ENCODE results near the gene CAPRIN1. TPM values are rescaled to one million over a fixed set of nuclear protein-coding genes. Genes with fewer than 3 reads are reported as not detected.

Gene CAPRIN1
- total RNA-seq, 1 experiment from 2014 or later: 287 TPM

GRCh38 chr11:34098813-34099212 is 47.3 kb downstream of the CAPRIN1 start:
- no peaks in the 10 kb centered on the region for H3K27me3 ChIP-seq
- H3K36me3 ChIP-seq: peaks cover 80% of the 10 kb centered on the region
- H3K4me3 ChIP-seq: no peak overlapping the region
- no peaks in the 10 kb centered on the region for H3K4me1 ChIP-seq
- no peak overlapping the region for H3K27ac ChIP-seq
- H3K9me3 ChIP-seq (replicated peaks): no peaks in the 10 kb centered on the region
- DNase-seq: no peak

- Histone ChIP-seq H3K4me3 (peak overlapping the region; percentile 90), H3K36me3 (peaks cover 28% of the 10 kb centered on the region), H3K27ac (peak overlapping the region; percentile 70), H3K27me3 (no peaks in the 10 kb centered on the region), H3K9me3 (replicated peaks) (no peaks in the 10 kb centered on the region), H3K4me1 (no peaks in the 10 kb centered on the region)
- no peak for DNase-seq
Measured at GRCh38 chr11:34104680-34105078, 53.1 kb downstream of the CAPRIN1 start.

GRCh38 chr11:34105079-34105956 is 53.8 kb downstream of the CAPRIN1 start, which contains the start of gene NAT10:
Gene NAT10, plus strand, starts transcription at chr11:34105629. Its CDS starts 2,597 bp downstream, at chr11:34108226.
- peak within 1 kb of the TSS; percentile 90 for H3K4me3 ChIP-seq
- H3K9me3 ChIP-seq (replicated peaks): no peaks in the 10 kb centered on the region
- peaks cover 21% of the 10 kb centered on the region for H3K36me3 ChIP-seq
- H3K4me1 ChIP-seq: no peaks in the 10 kb centered on the region
- H3K27ac ChIP-seq: peak within 1 kb of the TSS; percentile 70
- DNase-seq: peak; percentile 98 to 99
- H3K27me3 ChIP-seq: no peaks in the 10 kb centered on the region

- H3K4me1 ChIP-seq: no peaks in the 10 kb centered on the region
- no peaks in the 10 kb centered on the region for H3K9me3 ChIP-seq (replicated peaks)
- DNase-seq: no peak
- H3K27ac ChIP-seq: peak overlapping the region; percentile 70
- no peaks in the 10 kb centered on the region for H3K27me3 ChIP-seq
- H3K4me3 ChIP-seq: peak overlapping the region; percentile 90
- peaks cover 24% of the 10 kb centered on the region for H3K36me3 ChIP-seq
Measured at GRCh38 chr11:34105957-34106504, 54.5 kb downstream of the CAPRIN1 start.

- Histone ChIP-seq H3K27ac (no peak overlapping the region), H3K4me1 (peaks cover 6% of the 10 kb centered on the region; the same call in 1 of the 2 replicates), H3K4me3 (no peak overlapping the region), H3K36me3 (peaks cover 62% of the 10 kb centered on the region), H3K27me3 (no peaks in the 10 kb centered on the region), H3K9me3 (replicated peaks) (no peaks in the 10 kb centered on the region)
- DNase-seq: no peak
Measured at GRCh38 chr11:34111722-34112270, 60.3 kb downstream of the CAPRIN1 start.

- no peak for DNase-seq
- peaks cover 6% of the 10 kb centered on the region; the same call in 1 of the 2 replicates for H3K4me1 ChIP-seq
- H3K36me3 ChIP-seq: peaks cover 74% of the 10 kb centered on the region
- no peak overlapping the region for H3K27ac ChIP-seq
- no peaks in the 10 kb centered on the region for H3K27me3 ChIP-seq
- H3K9me3 ChIP-seq (replicated peaks): no peaks in the 10 kb centered on the region
- no peak overlapping the region for H3K4me3 ChIP-seq
Measured at GRCh38 chr11:34114014-34114413, 62.5 kb downstream of the CAPRIN1 start.

- Histone ChIP-seq H3K4me1 (peaks cover 6% of the 10 kb centered on the region; the same call in 1 of the 2 replicates), H3K27me3 (no peaks in the 10 kb centered on the region), H3K9me3 (replicated peaks) (no peaks in the 10 kb centered on the region), H3K27ac (no peak overlapping the region), H3K4me3 (no peak overlapping the region), H3K36me3 (peaks cover 73% of the 10 kb centered on the region)
- no peak for DNase-seq
Measured at GRCh38 chr11:34114471-34114870, 62.9 kb downstream of the CAPRIN1 start.

GRCh38 chr11:34120651-34121050 is 69.1 kb downstream of the CAPRIN1 start:
- DNase-seq: no peak
- H3K36me3 ChIP-seq: peaks cover 63% of the 10 kb centered on the region
- no peaks in the 10 kb centered on the region for H3K4me1 ChIP-seq

GRCh38 chr11:34124885-34125668 is 73.5 kb downstream of the CAPRIN1 start:
- peaks cover 64% of the 10 kb centered on the region for H3K36me3 ChIP-seq
- H3K27ac ChIP-seq: no peak overlapping the region
- DNase-seq: no peak

More at GRCh38 chr11:34120651-34121050, 69.1 kb downstream of the CAPRIN1 start:
- H3K4me3 ChIP-seq: no peak overlapping the region
- H3K27ac ChIP-seq: no peak overlapping the region
- H3K9me3 ChIP-seq (replicated peaks): no peaks in the 10 kb centered on the region
- H3K27me3 ChIP-seq: no peaks in the 10 kb centered on the region

GRCh38 chr11:34126959-34127848 is 75.7 kb downstream of the CAPRIN1 start:
- H3K36me3 ChIP-seq: peaks cover 60% of the 10 kb centered on the region
- no peak overlapping the region for H3K4me3 ChIP-seq
- no peaks in the 10 kb centered on the region for H3K27me3 ChIP-seq
- no peak for DNase-seq
- no peaks in the 10 kb centered on the region for H3K9me3 ChIP-seq (replicated peaks)
- H3K4me1 ChIP-seq: no peaks in the 10 kb centered on the region
- no peak overlapping the region for H3K27ac ChIP-seq

More at GRCh38 chr11:34124885-34125668, 73.5 kb downstream of the CAPRIN1 start:
- Histone ChIP-seq H3K27me3 (no peaks in the 10 kb centered on the region), H3K4me1 (no peaks in the 10 kb centered on the region), H3K4me3 (no peak overlapping the region), H3K9me3 (replicated peaks) (no peaks in the 10 kb centered on the region)

- DNase-seq: no peak
- Histone ChIP-seq H3K27me3 (no peaks in the 10 kb centered on the region), H3K27ac (no peak overlapping the region), H3K4me3 (no peak overlapping the region), H3K36me3 (peaks cover 48% of the 10 kb centered on the region), H3K4me1 (no peaks in the 10 kb centered on the region), H3K9me3 (replicated peaks) (no peaks in the 10 kb centered on the region)
Measured at GRCh38 chr11:34128824-34129223, 77.3 kb downstream of the CAPRIN1 start.

- Histone ChIP-seq H3K27ac (no peak overlapping the region), H3K9me3 (replicated peaks) (no peaks in the 10 kb centered on the region), H3K27me3 (no peaks in the 10 kb centered on the region), H3K4me3 (no peak overlapping the region), H3K4me1 (no peaks in the 10 kb centered on the region), H3K36me3 (peaks cover 48% of the 10 kb centered on the region)
- no peak for DNase-seq
Measured at GRCh38 chr11:34132261-34132965, 80.9 kb downstream of the CAPRIN1 start.

GRCh38 chr11:34134765-34135164 is 83.2 kb downstream of the CAPRIN1 start:
- Histone ChIP-seq H3K4me3 (no peak overlapping the region), H3K36me3 (peaks cover 35% of the 10 kb centered on the region), H3K4me1 (no peaks in the 10 kb centered on the region), H3K9me3 (replicated peaks) (no peaks in the 10 kb centered on the region), H3K27ac (no peak overlapping the region), H3K27me3 (no peaks in the 10 kb centered on the region)
- no peak for DNase-seq

Measured in SJCRH30 (cell line).